EH (cell line): ENCODE data around the gene RPL13.

ENCODE experiments used
- DNase-seq: peaks from one replicate; pipeline ENCODE4 v3.0.0-alpha.2; 2015; ENCODE audit warnings: low read depth

Gene RPL13

GRCh38 chr16:89545044-89545830 lies 15.2 kb upstream of the RPL13 start:
- no peak for DNase-seq

- no peak for DNase-seq
These were observed 14.5 kb upstream of the RPL13 start for GRCh38 chr16:89545831-89546574.

GRCh38 chr16:89546781-89547180 lies 13.7 kb upstream of the RPL13 start:
- no peak for DNase-seq

- DNase-seq: no peak
These were observed 13.2 kb upstream of the RPL13 start for GRCh38 chr16:89547291-89547690.

GRCh38 chr16:89547860-89548259 lies 12.6 kb upstream of the RPL13 start:
- DNase-seq: no peak

GRCh38 chr16:89548344-89549006 lies 12.0 kb upstream of the RPL13 start:
- no peak for DNase-seq

- no peak for DNase-seq
These were observed 11.3 kb upstream of the RPL13 start for GRCh38 chr16:89549007-89549700.

- no peak for DNase-seq
These were observed 10.0 kb upstream of the RPL13 start for GRCh38 chr16:89550421-89551007.

GRCh38 chr16:89552329-89552728 lies 8.2 kb upstream of the RPL13 start:
- DNase-seq: no peak

- DNase-seq: no peak
These were observed 7.6 kb upstream of the RPL13 start for GRCh38 chr16:89552913-89553312.

- DNase-seq: no peak
These were observed 6.7 kb upstream of the RPL13 start for GRCh38 chr16:89553733-89554132.

- DNase-seq: no peak
These were observed 6.1 kb upstream of the RPL13 start for GRCh38 chr16:89554343-89554742.

GRCh38 chr16:89555265-89555664 lies 5.2 kb upstream of the RPL13 start:
- DNase-seq: no peak

GRCh38 chr16:89555780-89556179 lies 4.7 kb upstream of the RPL13 start:
- no peak for DNase-seq

GRCh38 chr16:89556750-89557689 lies 3.5 kb upstream of the RPL13 start:
- DNase-seq: peak; percentile 67

GRCh38 chr16:89557690-89558490 lies 2.6 kb upstream of the RPL13 start:
- DNase-seq: no peak

- DNase-seq: peak; percentile 23
These were observed 831 bp downstream of the RPL13 start for GRCh38 chr16:89561142-89561883.

- no peak for DNase-seq
These were observed 1.6 kb downstream of the RPL13 start for GRCh38 chr16:89561884-89562599.

GRCh38 chr16:89562939-89563338 lies 2.5 kb downstream of the RPL13 start:
- no peak for DNase-seq
